GM10248 (cell line): Measurements from ENCODE around the gene SELENOK.

Source experiments
- CTCF ChIA-PET: fragments of 300-600 bp; sonication (Branson Sonifier 250); formaldehyde crosslinking; extraction: SDS; loops from one replicate; lab custom pipeline; 2021; ENCODE audit warnings: antibody characterized with exemption; lab: Yijun Ruan, JAX
- POLR2A ChIA-PET: fragments of 350-650 bp; sonication (Branson Sonifier 250); formaldehyde crosslinking; extraction: SDS; loops from one replicate; lab custom pipeline; 2020; ENCODE audit warnings: antibody characterized with exemption; lab: Yijun Ruan, JAX
- DNase-seq: peaks from one replicate; pipeline ENCODE4 v3.0.0; 2012; ENCODE audit errors: extremely low spot score
- CTCF ChIP-seq: IDR thresholded peaks from 2 replicates; pipeline ENCODE4 v1.5.1; 2012; ENCODE audit warnings: mild to moderate bottlenecking, low read depth; ENCODE audit errors: extremely low read depth, missing control alignments, control extremely low read depth

Gene SELENOK

GRCh38 chr3:53902067-53902466 is 10.4 kb upstream of the SELENOK start:
- POLR2A ChIA-PET = no interaction called here
- DNase-seq = no peak
- CTCF ChIA-PET = no interaction called here
- TF ChIP-seq CTCF = no peak

DNA sequence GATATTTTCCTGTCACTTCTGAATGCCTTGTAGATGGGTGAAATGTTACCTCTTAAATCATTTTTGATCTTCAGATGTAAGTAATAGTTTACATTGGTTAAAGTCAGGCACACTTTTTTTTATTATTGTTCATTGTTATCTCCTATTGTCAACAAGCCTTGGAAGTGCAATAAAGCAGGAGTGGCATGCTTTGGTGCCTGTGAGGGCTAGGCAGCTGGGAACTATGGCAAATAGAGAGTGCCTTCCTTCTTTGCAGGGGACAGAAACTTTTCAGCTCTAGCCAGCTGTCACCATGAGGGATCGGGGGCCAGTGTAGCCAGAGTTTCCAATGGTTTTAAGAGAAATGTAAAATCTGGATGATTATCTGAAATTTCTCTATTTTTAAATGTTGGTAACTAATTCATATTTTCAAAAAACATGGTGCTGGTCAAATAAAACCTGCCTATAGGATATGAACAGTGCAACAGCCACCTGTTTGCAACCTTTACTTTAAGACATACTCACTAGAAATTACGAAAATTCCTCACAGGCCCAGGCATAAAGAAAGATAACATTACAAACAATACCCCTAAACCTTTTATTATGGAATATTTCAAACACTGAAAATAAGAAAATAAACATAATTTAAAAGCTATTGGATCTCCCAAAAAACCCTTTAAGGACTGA is 9.1 kb upstream of the SELENOK start:
- ChIA-PET POLR2A (no interaction called here), CTCF (interaction anchor here (1.2 kb wide), 2 partner anchors 13 to 37 kb away, joined by 3 read pairs; no protein-coding TSS in a partner anchor)
- DNase-seq = no peak
- TF ChIP-seq CTCF = no peak

- ChIA-PET CTCF (interaction anchor here (1.1 to 1.2 kb wide), 3 partner anchors 12 to 38 kb away, joined by 3 read pairs; no protein-coding TSS in a partner anchor), POLR2A (no interaction called here)
- no peak for TF ChIP-seq CTCF
- no peak for DNase-seq
These were observed 8.1 kb upstream of the SELENOK start for GRCh38 chr3:53899750-53900149.

DNA sequence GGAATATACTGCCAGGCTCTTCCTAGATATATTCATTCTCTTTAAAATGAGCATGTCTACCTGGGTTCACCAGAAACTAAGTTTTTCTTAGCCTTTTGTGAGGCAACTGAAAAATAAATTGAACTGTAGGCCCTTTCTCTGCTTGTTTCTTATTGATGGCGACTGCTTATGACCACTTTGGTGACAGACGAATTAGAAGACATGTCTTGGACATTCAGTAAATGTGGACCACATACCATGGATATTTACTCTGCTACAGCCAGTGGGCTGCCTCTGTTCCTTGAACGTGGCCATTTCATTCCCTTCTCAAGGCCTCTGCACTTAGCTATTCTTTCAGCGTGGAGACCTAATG is 603 bp upstream of the SELENOK start:
- ChIA-PET POLR2A (interaction anchor here (0.6 kb wide), 1 partner anchor 11 kb away, joined by 4 read pairs; no protein-coding TSS in a partner anchor), CTCF (interaction anchor here (1.5 kb wide), 1 partner anchor 46 kb away, joined by 3 read pairs; no protein-coding TSS in a partner anchor)
- TF ChIP-seq CTCF = no peak
- DNase-seq = no peak

GRCh38 chr3:53890726-53891475 is 758 bp downstream of the SELENOK start:
- ChIA-PET CTCF (no interaction called here), POLR2A (no interaction called here)
- no peak for TF ChIP-seq CTCF
- peak; percentile 19 for DNase-seq

- no peak for TF ChIP-seq CTCF
- no peak for DNase-seq
- ChIA-PET CTCF (interaction anchor here (1.3 kb wide), 1 partner anchor 12 kb away, joined by 3 read pairs; no protein-coding TSS in a partner anchor), POLR2A (interaction anchor here (1.0 kb wide), 1 partner anchor 12 kb away, joined by 3 read pairs; no protein-coding TSS in a partner anchor)
These were observed 3.4 kb downstream of the SELENOK start for GRCh38 chr3:53888232-53888631.
